CD4-positive, alpha-beta T cell treated with Interleukin-6 for 4 hours (primary cell): ENCODE data around the gene BCKDHB.
A peak's percentile ranks its signal among the peaks of the same experiment; 100 is the strongest.
"Not testable (repeated sequence)": the region's sequence is repeated elsewhere in the genome, so short reads cannot be mapped to it uniquely, and the experiment has no call there.

ENCODE experiments used
- DNase-seq: peaks from one replicate; pipeline ENCODE4 v3.0.0-alpha.2; 2020; ENCODE audit warnings: mixed read lengths

BCKDHB gene

DNA sequence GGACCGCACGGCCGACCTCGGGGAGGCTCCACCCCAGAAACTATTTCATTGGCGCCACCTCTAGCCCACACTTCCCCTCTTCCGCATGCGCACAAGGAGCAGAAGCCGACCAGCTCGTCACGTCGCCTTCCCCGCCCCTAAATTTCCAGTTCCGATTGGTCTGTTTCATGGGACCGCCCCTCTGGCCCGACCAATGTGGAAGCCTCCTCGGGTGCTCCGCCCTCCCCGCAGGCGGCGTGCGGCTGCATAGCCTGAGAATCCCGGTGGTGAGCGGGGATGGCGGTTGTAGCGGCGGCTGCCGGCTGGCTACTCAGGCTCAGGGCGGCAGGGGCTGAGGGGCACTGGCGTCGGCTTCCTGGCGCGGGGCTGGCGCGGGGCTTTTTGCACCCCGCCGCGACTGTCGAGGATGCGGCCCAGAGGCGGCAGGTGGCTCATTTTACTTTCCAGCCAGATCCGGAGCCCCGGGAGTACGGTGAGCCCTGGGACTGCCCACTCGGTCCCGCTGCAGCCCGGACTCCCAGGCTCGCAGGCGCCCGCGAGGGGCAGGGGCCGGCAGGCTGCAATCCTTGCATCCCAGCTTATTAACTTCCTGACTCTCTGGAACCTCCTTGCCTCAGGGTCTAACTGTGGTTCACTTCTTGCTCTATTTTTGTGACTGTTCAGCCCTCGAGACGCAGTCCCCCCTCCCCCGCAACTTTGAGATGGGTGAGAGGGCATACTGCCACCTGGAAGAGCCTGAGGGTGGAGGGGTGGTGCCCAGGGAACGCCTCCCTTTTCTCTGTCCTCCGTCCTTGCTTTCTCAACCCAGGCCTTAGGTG, at the start of gene BCKDHB:
Gene BCKDHB, plus strand, starts transcription at position 254 of the 818 bp plus-strand sequence. Its CDS starts 23 bp downstream, at position 277.
- peak; percentile 99 for DNase-seq

- DNase-seq: no peak
These were observed 45.7 kb upstream of the BCKDHB start for GRCh38 chr6:80060774-80061173.

DNA sequence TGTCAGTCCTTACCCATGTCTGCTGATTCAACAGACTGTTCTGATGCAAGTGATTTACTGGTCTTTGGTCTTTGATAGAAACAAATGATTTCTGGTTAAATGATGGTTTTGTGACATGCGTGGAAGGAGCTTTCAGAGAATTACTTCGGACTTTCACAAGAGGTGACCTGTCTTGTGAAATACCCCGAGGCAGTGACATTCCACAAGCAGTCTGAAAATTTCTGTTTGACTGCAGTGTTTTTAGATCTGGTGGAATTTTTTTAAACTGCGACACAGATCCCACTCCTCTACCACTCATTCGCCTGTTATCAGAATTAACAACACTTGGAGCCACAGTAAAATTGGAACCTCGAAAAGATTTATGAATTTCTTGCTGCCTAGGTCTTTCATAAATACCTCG, 38.3 kb upstream of the BCKDHB start:
- not testable (repeated sequence) for DNase-seq

- not testable (repeated sequence) for DNase-seq
These were observed 36.0 kb upstream of the BCKDHB start for GRCh38 chr6:80070431-80070830.

GRCh38 chr6:80077067-80077466, 29.4 kb upstream of the BCKDHB start:
- DNase-seq: no peak

DNA sequence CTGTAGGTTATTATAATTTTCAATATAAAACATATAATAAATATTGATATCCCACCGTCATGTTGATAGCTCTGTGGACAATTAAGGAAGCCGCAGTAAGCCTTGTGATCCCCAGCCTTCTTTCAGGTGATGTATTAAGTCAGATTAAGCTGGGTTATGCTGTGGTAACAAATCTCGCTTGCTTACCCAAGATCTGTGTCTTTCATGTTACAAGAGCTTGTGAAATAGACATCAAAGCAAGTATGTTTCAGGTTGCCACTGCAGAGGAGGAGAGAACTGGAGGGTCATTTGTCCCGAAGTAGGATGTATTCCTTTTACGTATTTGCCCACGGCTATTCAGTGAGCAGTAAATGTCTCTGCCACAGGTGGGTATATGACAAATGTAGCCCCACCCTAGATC, 17.8 kb upstream of the BCKDHB start:
- no peak for DNase-seq

DNA sequence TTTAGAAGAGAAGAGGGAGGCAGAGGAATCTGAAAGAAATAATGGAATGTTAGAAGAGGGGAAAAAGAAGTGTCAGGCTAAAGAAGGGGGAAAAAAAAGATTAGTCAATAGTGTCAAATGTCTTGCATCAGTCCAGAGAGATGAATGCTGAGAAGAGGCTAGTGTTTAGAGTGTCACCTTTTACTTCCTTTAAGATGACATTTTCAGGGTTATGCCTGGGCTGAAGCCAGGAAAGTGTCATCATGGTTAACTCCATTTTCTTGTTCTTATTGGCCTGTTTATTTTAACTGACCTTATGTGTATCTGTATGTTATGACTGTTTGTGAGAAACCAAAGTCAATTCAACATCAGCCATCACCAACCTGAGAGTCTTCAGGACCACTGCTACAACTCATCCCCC, 15.0 kb upstream of the BCKDHB start:
- DNase-seq: no peak

GRCh38 chr6:80094017-80094416, 12.5 kb upstream of the BCKDHB start:
- peak; percentile 22 for DNase-seq

DNA sequence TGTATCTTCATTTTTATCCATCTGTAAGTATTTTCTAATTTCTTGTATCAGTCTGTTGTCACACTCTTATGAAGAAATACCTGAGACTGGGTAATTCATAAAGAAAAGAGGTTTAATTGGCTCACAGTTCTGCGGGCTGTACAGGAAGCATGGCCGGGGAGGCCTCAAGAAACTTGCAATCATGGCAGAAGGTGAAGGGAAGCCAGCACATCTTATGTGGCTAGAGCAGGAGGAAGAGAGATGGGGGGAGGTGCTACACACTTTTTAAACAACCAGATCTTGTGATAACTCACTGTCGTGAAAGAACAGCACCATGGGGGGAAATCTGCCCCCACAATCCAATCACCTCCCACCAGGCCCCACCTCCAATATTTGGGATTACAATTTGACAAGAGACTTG, 10.9 kb upstream of the BCKDHB start:
- DNase-seq: no peak

DNA sequence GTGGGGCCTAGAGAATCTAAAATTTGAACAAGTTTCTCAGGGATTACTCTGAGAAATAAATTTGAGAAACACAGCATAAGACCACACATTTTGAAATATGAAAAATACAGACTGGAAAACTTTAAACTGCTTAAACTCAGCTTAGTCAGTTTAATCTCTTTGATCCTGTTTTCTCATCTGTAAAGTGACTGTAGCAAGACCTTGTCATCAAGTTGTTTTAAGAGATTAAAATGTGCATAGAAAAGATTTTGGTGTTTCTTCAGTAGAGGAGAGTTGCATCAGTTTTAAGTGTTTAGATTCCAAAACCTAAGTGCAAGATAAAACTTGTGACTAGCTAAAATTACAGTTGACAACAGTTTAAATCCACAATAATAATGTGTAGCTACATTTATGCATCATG, 8.1 kb upstream of the BCKDHB start:
- no peak for DNase-seq

GRCh38 chr6:80104520-80104919, 2.0 kb upstream of the BCKDHB start:
- no peak for DNase-seq

DNA sequence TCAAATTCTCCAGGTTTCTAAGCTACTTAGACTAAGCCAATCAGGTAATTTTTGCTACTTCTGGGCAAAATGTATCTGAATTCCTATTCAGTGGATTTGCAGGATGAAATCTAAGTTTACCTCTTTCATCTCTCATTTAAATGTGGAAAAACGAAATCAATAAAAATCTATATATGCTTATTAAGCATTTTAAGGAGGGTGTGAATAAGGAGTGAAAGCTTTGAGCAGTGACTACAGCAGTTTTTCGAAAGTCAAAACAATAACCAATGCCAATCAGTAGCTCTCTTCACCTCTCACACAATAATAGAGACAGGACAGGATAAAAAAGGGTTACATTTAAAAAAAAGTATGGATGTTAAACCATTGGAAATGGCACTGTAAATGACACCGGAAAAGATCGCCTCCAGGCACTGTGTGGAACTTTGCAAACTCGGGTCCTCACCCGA, 476 bp upstream of the BCKDHB start:
- DNase-seq: no peak

GRCh38 chr6:80122576-80122975, 16.1 kb downstream of the BCKDHB start:
- DNase-seq: not testable (repeated sequence)

DNA sequence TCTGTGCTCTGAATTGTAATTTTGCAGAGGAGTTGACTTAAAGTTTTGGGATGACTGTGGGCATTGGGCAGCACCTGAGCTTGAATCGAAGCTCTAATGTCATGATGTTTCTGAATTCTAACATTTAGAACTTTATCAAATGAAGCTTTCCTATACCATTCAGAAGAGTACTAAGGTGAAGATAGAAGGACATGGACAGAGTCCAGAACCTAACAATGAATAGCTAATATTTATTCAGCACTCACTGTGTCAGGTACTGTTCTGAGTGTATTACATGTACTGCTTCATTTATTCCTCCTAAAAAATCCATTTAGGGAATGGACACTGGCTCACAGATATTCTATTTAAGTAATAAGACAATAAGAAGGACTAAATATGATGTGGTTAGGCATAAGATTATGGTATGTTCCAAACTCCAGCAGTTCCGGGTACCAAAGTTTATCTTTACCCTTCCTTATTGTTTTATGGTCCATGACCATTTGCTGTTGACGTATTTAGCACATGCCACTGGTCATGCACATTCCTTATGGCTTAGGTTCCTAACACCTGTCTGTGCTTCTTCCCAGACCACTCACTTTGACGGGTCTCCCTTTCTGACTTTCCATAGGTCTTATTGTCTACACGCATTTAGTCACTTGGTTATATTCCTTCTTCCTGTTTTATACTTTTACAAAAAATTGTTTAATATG, 20.3 kb downstream of the BCKDHB start:
- no peak for DNase-seq

DNA sequence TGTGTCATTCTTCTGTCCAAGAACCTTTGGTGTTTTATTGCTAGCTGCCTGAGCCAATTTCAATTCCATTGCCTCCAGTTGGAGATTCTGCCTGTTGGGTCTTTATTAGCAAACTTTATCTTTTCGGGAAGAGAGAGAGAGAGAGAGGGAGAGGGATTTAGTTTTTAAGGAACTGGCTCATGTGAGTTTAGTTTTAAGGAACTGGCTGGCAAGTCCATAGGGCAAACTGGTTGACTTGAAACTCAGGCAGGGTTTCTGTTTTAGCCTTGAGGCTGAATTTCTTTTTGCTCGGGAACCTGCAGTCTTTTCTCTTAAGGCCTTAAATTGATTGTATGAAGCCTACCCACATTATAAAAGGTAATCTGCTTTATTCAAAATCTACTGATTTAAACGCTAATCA, 23.0 kb downstream of the BCKDHB start:
- DNase-seq: no peak

DNA sequence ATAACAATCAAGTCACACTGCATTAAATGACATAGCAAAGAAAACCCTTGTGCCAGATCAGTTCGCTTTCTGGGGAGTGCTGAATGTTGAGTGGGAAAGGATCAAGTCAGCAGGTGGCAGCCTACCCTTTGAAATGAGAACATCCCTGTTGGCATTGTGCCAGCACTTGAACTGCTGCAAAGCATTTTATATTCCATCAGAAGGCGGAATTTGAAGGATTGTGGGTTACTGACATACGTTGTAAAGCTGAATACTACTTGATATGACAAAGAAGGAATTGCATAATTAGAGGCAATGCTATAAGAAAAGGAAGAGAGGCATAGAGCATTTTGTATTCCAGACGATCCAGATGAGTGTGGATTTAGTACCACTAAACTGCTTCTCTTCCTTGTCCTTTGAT, 26.5 kb downstream of the BCKDHB start:
- peak; percentile 43 for DNase-seq

- DNase-seq: no peak
These were observed 27.6 kb downstream of the BCKDHB start for GRCh38 chr6:80134065-80134464.

- DNase-seq: no peak
These were observed 36.1 kb downstream of the BCKDHB start for GRCh38 chr6:80142586-80142985.

DNA sequence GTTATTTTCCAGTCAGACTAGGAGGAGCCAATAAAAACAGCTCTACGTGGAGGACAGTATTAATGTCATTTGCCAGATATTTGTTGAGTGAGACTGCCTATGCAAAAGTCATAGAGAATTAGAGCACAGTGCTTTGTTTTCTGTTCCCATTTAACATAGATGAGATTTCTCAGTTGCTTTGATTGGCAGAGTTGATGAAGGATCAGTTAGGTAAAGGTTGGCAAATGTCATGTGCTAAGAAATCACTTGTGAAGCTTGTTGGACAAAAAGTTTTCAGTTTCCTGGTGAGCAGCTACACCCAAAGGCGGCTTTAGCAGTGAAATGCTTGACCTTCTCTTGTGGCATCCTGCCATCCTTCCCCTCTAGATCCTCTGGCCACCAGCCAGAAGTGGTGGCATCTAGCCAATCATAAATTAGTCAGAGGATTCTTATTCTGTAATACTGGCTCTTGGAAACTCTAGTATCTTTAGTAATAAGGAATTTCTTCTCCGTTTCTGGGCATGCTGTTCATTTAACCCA, 37.0 kb downstream of the BCKDHB start:
- DNase-seq: no peak

GRCh38 chr6:80144753-80145315, 38.4 kb downstream of the BCKDHB start:
- no peak for DNase-seq

DNA sequence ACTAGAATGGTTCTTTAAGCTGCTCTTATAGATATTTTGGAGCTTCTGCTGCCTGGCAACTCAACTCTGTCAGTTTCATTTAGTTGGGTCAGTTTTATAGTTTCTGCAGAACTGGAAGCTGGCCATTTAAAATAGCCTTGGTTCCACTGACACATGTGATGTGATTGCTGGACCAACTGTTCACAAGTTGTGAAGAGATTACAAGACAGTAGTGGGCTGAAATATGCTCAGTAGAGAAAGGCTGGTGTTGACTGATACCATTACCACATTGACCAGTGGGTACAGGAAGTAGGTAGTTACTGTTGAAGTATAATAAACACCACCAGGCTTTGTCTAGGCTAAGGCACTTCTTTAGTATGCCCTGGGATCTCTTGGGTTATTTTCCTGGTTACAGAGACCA, 39.0 kb downstream of the BCKDHB start:
- no peak for DNase-seq

DNA sequence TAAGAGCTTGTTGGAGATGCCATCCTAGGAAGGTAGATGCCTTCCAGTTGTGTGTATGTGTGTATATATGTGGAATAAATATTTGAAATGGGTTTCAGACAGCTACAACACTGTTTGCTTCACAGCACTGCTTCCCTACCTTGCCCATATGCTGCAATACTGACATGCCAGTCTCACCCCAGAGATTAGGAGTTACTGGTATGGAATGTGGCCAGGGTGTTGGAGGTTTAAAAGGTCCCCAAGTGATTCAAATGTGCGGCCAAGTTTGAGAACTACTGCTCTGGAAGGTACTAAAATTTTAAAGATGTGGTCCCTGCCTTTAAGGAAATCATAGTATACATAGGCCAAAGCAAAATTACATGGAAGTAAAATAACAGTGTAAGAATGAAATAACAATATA, 39.5 kb downstream of the BCKDHB start:
- no peak for DNase-seq

- no peak for DNase-seq
These were observed 41.7 kb downstream of the BCKDHB start for GRCh38 chr6:80148220-80148619.

DNA sequence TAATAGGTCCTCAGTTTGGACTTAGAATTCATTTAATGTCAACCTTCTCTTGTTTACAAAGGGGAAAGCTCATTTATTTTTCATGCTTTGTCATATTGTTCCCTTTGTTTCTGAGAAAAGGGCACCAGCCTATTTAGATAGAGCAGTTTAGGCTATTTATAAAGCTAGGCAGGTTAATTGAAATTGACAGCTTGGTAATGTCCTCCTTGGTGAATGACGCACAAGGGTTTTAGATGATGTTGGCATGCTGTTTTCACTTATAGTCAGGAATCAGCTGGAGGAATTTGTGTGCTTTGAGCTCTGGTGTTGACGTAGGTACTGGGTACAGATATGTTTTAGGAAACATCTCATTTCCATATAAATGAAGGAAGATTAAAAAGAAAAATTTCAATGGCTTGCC, 45.2 kb downstream of the BCKDHB start:
- DNase-seq: no peak
